Subcutaneous abdominal adipose tissue (tissue), 5 donors: ENCODE data around the gene AKTIP.

Source experiments
- H3K27ac ChIP-seq: one replicate; pipeline ENCODE4 v1.7.0; 2013; ENCODE audit warnings: low read depth, mild to moderate bottlenecking, inconsistent platforms, low read length, moderate library complexity
- H3K27me3 ChIP-seq, 5 donors: one replicate each; pipeline ENCODE4 v1.7.0; 2013; ENCODE audit warnings: low read length in 5 of 5, inconsistent platforms in 1 of 5; ENCODE audit not compliant: control insufficient read depth in 5 of 5, insufficient read depth in 4 of 5
- H3K36me3 ChIP-seq, 5 donors: one replicate each; pipeline ENCODE4 v1.7.0; 2013; ENCODE audit warnings: low read length in 5 of 5; ENCODE audit not compliant: control insufficient read depth in 5 of 5, insufficient read depth in 5 of 5
- H3K4me1 ChIP-seq, 5 donors: one replicate each; pipeline ENCODE4 v1.7.0; 2013; ENCODE audit warnings: low read length in 5 of 5, mild to moderate bottlenecking in 3 of 5, moderate library complexity in 1 of 5; ENCODE audit not compliant: control insufficient read depth in 5 of 5, insufficient read depth in 5 of 5
- H3K4me3 ChIP-seq, 5 donors: one replicate each; pipeline ENCODE4 v1.7.0; 2013; ENCODE audit warnings: low read length in 5 of 5, low read depth in 1 of 5
- H3K9ac ChIP-seq, 5 donors: one replicate each; pipeline ENCODE4 v1.7.0; 2013; ENCODE audit warnings: low read length in 5 of 5, mild to moderate bottlenecking in 4 of 5, moderate library complexity in 3 of 5
- H3K9me3 ChIP-seq, 5 donors: one replicate each; pipeline ENCODE4 v1.7.0; 2013; ENCODE audit warnings: low read length in 5 of 5; ENCODE audit not compliant: control insufficient read depth in 5 of 5
- donor health status: healthy.
- donor health status: healthy.
- donor health status: healthy.
- donor health status: healthy.
- donor health status: healthy.

Gene AKTIP

DNA sequence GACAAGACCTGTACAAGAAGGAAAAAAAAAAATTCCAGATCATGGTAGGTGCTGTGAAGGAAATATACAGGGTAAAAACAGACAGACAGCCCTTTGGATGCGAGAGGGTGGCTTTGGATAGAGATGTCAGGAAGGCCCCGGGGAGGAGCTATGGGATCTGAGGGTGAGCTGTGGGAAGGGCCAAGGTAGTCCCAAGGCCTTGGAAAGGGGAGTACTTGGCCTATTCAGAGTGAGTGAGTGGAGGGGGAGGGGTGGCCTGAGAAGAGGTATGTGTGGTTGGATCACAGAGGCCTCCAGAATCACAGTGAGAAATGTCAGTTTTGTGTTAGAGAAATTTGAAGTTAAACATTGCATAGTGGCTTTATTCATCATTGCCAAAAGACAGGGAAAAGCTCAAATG, 31.2 kb upstream of the AKTIP start:
- H3K9ac ChIP-seq, result no peak overlapping the region
- H3K27ac ChIP-seq, result no peak overlapping the region
- H3K9me3 ChIP-seq, result peaks cover 0 to 7% (median 3%) of the 10 kb centered on the region in 5 donors
- no peak overlapping the region for H3K4me3 ChIP-seq
- no peaks in the 10 kb centered on the region for H3K27me3 ChIP-seq
- H3K36me3 ChIP-seq, result no peaks in the 10 kb centered on the region
- peaks cover 0 to 6% (median 0%) of the 10 kb centered on the region in 5 donors for H3K4me1 ChIP-seq

DNA sequence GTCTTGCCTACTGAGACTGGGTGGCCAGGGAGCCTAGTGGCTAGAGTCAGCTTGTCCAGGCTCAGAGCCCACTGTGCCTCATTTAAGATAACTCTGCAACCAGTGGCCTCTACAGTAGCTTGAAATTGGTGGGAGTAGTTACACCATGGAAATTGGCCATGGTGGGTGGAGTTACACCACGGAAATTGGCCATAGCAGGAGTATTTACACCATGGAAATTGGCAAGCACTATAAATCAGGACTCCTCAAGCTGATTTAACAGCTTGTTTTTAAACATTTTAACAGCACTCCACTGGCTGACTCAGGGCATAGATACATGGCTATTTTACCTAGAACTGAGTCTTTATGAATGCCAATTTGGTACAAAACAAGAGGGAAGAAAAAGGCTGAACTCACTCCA, 27.7 kb upstream of the AKTIP start:
- no peaks in the 10 kb centered on the region for H3K27me3 ChIP-seq
- no peak overlapping the region for H3K27ac ChIP-seq
- H3K36me3 ChIP-seq, result no peaks in the 10 kb centered on the region
- H3K4me1 ChIP-seq, result no peaks in the 10 kb centered on the region
- H3K9me3 ChIP-seq, result peaks cover 0 to 7% (median 3%) of the 10 kb centered on the region in 5 donors
- H3K4me3 ChIP-seq, result peak overlapping the region in 1 of 5 donors; percentile 13
- H3K9ac ChIP-seq, result no peak overlapping the region

DNA sequence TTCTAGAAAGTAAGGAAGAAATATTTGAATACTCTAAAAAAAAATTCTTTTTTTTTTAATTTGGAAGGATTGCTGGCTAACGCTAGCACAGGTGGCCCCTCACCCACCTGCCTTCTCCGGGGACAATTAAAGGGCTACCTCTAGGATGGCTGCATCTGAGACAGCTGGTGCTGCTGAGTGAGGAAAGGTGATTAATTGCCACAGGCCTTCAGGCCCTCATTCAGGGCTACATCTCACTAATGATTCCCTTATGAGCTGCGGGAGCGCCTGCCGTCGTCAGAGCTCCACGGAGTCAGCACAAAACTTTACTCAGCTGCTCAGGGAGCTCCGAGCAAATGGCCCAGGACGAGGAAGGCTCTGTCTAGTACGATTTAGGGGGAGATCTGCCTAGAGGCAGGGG, 27.0 kb upstream of the AKTIP start:
- Histone ChIP-seq H3K9me3 (peaks cover 0 to 7% (median 3%) of the 10 kb centered on the region in 5 donors), H3K4me3 (no peak overlapping the region), H3K4me1 (no peaks in the 10 kb centered on the region), H3K9ac (no peak overlapping the region), H3K27ac (no peak overlapping the region), H3K27me3 (no peaks in the 10 kb centered on the region), H3K36me3 (no peaks in the 10 kb centered on the region)

DNA sequence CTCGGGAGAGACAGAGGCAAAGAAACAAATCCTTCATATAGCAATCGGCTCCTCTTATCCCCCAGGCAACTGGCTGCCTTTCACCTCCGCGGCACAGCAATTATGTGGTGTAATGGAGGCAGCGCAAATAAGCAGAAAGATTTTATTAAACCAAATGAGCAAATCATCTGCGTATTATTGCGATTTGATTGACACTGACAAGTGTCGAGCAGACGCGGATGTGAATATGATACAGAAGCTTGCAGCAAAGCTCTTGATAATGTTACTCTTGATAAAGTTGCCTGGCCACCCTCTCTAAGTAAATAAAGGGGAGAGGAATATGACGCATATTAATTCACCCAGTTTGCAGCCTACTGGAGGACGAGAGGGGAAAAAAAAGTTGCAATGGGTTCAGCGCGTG, 26.5 kb upstream of the AKTIP start:
- H3K27me3 ChIP-seq, result no peaks in the 10 kb centered on the region
- H3K27ac ChIP-seq, result no peak overlapping the region
- H3K9me3 ChIP-seq, result peaks cover 0 to 7% (median 3%) of the 10 kb centered on the region in 5 donors
- no peaks in the 10 kb centered on the region for H3K36me3 ChIP-seq
- H3K4me1 ChIP-seq, result no peaks in the 10 kb centered on the region
- H3K4me3 ChIP-seq, result no peak overlapping the region
- no peak overlapping the region for H3K9ac ChIP-seq

DNA sequence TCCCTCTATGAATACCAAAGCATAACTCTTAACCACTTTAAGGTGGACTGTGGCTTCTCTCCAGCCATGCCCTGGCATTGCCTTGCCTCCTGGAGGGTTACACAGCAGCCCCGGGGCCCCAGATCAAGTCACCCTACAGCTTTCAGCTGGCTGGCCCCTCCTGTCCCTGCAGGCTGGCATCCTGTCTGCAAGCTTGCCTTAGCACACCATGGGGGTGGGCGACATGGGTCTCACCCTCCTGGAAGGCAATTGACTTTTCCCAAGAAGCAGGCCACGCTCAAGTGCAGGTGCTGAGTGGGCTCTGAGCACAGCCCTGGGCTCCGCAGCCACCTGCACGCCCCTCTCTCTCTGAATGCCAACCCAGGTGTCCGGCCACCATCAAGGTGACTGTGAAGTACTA, 25.8 kb upstream of the AKTIP start:
- Histone ChIP-seq H3K27ac (no peak overlapping the region), H3K27me3 (no peaks in the 10 kb centered on the region), H3K4me1 (no peaks in the 10 kb centered on the region), H3K9ac (no peak overlapping the region), H3K4me3 (no peak overlapping the region), H3K9me3 (peaks cover 0 to 7% (median 3%) of the 10 kb centered on the region in 5 donors), H3K36me3 (no peaks in the 10 kb centered on the region)

DNA sequence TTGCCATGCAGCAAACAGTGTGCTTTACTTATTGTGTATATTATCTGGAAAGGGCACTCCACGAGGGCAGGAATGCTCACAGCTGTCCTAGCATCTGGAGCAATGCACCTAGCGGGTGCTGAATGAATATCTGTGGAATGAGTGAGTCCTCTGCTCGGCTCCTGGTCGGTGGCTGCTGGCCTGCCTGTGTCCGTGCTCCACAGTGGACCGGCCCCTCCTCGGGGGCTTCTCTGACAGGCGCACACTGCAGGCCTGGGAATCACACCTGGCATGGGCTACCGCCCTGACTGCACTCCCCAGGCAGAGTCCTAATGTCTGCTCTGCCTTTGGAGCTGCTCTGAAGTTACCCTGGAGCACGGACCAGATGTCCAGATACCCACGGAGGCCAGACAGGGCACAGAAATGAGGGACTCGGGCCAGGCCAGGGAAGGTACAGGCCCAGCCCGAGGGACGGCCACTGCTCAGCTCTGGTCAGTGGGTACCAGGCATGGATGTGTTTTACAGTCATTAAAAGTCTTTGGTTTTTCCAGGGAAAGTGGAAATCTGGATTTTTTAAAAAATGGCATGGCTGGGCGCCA, 21.1 kb upstream of the AKTIP start:
- no peaks in the 10 kb centered on the region for H3K36me3 ChIP-seq
- H3K9ac ChIP-seq, result no peak overlapping the region
- no peak overlapping the region for H3K4me3 ChIP-seq
- H3K4me1 ChIP-seq, result peaks cover 0 to 10% (median 1%) of the 10 kb centered on the region in 5 donors
- no peaks in the 10 kb centered on the region for H3K27me3 ChIP-seq
- H3K9me3 ChIP-seq, result no peaks in the 10 kb centered on the region
- H3K27ac ChIP-seq, result no peak overlapping the region

DNA sequence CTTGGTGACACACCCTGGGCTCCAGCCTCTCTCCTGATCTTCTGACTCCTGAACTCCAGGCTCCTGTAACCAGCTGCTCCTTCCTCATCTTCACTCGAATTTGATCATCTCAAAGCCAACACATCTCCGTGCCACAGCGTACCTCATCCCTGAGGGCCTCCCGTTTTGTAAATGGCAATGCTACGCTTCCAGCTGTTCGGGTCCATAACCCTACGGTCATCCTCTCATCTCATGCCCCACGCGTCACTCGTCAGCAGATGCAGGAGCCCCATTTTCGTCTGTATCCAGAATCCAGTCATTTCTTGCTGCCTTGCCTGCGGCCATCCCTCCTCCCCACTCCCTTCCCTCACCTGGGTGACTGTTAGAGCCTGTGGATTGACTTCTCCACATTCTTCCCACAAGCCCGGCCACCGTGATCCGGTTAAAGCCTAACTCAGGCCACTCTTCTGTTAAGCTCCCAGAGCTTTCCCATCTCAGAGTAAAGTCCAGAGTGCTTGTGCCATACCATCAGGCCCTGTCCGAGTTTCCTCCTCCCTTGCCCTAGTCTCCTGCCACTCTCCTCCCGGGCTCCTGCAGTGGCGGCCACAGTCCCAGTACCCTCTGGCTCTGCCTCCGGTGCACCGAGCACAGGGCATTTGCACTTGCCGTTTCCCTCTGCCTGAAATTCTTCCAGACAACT, 20.3 kb upstream of the AKTIP start:
- no peak overlapping the region for H3K4me3 ChIP-seq
- no peaks in the 10 kb centered on the region for H3K9me3 ChIP-seq
- H3K27ac ChIP-seq, result no peak overlapping the region
- H3K36me3 ChIP-seq, result no peaks in the 10 kb centered on the region
- H3K27me3 ChIP-seq, result no peaks in the 10 kb centered on the region
- H3K9ac ChIP-seq, result no peak overlapping the region
- H3K4me1 ChIP-seq, result peaks cover 0 to 16% (median 7%) of the 10 kb centered on the region in 5 donors

DNA sequence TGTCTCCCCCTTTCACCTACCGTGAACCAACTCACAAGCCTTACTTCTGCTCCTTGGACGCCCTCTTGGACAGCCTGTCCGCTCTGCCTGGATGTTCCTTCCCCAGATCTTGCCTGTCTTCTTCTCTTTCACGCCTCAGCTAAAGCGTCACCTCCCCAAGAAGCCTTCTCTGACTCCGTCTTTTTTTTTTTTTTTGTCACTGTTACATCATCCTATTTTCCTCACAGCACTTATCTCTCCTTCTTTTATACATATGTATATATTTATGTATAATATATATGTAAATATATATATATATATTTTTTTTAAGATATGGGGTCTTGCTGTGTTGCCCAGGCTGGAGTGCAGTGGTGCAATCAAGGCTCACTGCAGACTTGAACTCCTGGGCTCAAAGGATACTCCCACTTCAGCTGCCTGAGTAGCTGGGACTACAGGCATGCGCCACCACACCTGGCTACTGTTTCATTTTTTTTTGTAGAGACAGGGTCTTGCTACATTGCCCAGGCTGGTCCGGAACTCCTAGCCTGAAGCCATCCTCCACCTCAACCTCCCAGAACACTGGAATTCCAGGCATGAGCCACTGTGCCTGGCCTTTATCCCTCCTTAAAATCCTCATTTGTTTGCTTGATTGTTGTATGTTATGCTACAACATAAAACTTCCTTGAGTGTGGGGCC, 16.5 kb upstream of the AKTIP start:
- Histone ChIP-seq H3K27ac (peak overlapping the region; percentile 84), H3K4me1 (peaks cover 0 to 45% (median 7%) of the 10 kb centered on the region in 5 donors), H3K9me3 (peaks cover 0 to 4% (median 0%) of the 10 kb centered on the region in 5 donors), H3K4me3 (peak overlapping the region in 1 of 5 donors; percentile 8), H3K27me3 (no peaks in the 10 kb centered on the region), H3K36me3 (no peaks in the 10 kb centered on the region), H3K9ac (no peak overlapping the region)

DNA sequence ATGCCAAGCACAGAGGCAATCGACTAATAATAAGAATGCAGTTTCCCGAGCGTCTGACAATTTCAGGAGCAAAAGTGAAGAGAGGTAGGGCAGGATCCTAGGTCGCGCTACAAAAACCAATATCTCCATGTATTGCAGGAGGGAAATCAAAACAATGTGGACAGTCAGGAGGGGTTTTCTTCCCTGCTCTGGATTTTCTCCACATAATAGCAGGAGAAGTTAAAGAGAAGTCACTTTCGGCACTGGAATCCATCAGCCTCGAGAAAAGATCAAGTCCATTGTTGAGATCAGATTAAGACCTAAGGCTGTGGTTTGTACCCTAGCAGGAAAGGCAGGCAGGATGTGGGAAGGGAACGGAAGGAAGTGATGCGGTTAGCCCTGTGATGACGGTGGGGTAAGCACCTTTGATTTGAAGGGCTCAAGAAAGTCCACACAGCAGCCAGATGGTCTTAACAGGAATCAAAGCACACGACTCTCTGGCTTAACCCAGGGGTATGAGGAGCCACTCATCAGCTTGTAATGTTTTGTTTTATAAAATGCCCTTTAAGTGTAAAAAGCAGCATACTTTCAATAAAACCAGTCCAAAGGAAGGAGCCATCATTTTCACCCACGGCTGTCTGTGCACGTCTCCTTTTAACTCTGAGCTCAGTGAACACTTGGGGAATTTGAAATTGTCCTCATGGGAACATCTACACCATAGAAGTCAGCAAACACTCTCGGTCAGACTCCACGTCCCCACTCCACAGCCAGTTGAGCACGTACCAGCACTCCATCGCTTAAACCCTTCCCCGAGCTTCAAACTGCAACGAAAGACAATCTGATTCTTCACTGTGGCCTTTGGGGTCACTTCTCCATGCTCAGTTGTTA, 15.8 kb upstream of the AKTIP start:
- H3K27me3 ChIP-seq, result no peaks in the 10 kb centered on the region
- no peaks in the 10 kb centered on the region for H3K36me3 ChIP-seq
- peaks cover 0 to 4% (median 0%) of the 10 kb centered on the region in 5 donors for H3K9me3 ChIP-seq
- H3K9ac ChIP-seq, result peak overlapping the region in 1 of 5 donors; percentile 16
- peaks cover 0 to 45% (median 7%) of the 10 kb centered on the region in 5 donors for H3K4me1 ChIP-seq
- peak overlapping the region in 4 of 5 donors; percentile 8 to 33 (median 22) for H3K4me3 ChIP-seq
- peak overlapping the region; percentile 84 for H3K27ac ChIP-seq
